Memory B cell (primary cell): Measurements from ENCODE around the gene OSBPL6.
"Not testable (repeated sequence)": the region's sequence is repeated elsewhere in the genome, so short reads cannot be mapped to it uniquely, and the experiment has no call there.

ENCODE experiments used
- ATAC-seq: fragments of 150-1000 bp; cut with Tn5 transposase; 2 replicates; pipeline ENCODE4 v1.10.0; 2021; ENCODE audit warnings: low read depth, mild to moderate bottlenecking, moderate library complexity
- DNase-seq, 2 donors: peaks; one replicate each; pipeline ENCODE4 v3.0.0; 2022; ENCODE audit warnings: low spot score in 2 of 2
- H3K27ac Mint-ChIP-seq: one replicate; pipeline ENCODE4 v1.8.0; 2022; ENCODE audit warnings: mild to moderate bottlenecking, moderate library complexity, mixed read lengths
- H3K27me3 Mint-ChIP-seq: one replicate; pipeline ENCODE4 v1.8.0; 2022; ENCODE audit warnings: mixed read lengths
- H3K36me3 Mint-ChIP-seq: one replicate; pipeline ENCODE4 v1.8.0; 2022; ENCODE audit warnings: mild to moderate bottlenecking, mixed read lengths
- H3K4me1 Mint-ChIP-seq: one replicate; pipeline ENCODE4 v1.8.0; 2022; ENCODE audit warnings: mixed read lengths
- H3K4me3 Mint-ChIP-seq: one replicate; pipeline ENCODE4 v1.8.0; 2022; ENCODE audit warnings: mild to moderate bottlenecking, moderate library complexity, mixed read lengths
- H3K9me3 Mint-ChIP-seq: one replicate; pipeline ENCODE4 v1.8.0; 2022; ENCODE audit warnings: mixed read lengths

Gene OSBPL6

GRCh38 chr2:178327516-178327915, 133.2 kb downstream of the OSBPL6 start:
- ATAC-seq (no peak), DNase-seq (no peak)
- Mint-ChIP-seq H3K27me3 (peaks cover 2% of the 10 kb centered on the region), H3K9me3 (no peaks in the 10 kb centered on the region), H3K36me3 (no peaks in the 10 kb centered on the region), H3K27ac (no peak overlapping the region), H3K4me1 (no peaks in the 10 kb centered on the region), H3K4me3 (no peak overlapping the region)

DNA sequence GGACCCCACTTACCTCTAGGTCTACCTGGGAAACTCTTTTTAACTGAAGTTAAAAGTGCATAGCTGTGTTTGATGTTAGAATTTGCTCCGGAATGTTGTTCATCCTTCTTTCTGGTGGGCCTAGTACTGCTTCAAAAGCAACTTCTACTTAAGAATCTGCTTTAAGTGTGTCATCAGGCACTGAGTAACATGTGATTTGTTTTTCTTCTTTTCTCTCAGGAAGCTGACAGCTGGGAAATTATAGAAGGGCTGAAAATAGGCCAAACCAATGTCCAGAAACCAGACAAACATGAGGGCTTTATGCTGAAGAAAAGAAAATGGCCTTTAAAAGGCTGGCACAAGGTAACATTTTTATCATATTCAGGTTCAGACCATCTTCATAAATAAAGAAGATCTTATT, 133.7 kb downstream of the OSBPL6 start:
- Mint-ChIP-seq H3K9me3 (no peaks in the 10 kb centered on the region), H3K4me3 (no peak overlapping the region), H3K27ac (no peak overlapping the region), H3K36me3 (no peaks in the 10 kb centered on the region), H3K27me3 (peaks cover 2% of the 10 kb centered on the region), H3K4me1 (no peaks in the 10 kb centered on the region)
- no peak for DNase-seq
- ATAC-seq = no peak

DNA sequence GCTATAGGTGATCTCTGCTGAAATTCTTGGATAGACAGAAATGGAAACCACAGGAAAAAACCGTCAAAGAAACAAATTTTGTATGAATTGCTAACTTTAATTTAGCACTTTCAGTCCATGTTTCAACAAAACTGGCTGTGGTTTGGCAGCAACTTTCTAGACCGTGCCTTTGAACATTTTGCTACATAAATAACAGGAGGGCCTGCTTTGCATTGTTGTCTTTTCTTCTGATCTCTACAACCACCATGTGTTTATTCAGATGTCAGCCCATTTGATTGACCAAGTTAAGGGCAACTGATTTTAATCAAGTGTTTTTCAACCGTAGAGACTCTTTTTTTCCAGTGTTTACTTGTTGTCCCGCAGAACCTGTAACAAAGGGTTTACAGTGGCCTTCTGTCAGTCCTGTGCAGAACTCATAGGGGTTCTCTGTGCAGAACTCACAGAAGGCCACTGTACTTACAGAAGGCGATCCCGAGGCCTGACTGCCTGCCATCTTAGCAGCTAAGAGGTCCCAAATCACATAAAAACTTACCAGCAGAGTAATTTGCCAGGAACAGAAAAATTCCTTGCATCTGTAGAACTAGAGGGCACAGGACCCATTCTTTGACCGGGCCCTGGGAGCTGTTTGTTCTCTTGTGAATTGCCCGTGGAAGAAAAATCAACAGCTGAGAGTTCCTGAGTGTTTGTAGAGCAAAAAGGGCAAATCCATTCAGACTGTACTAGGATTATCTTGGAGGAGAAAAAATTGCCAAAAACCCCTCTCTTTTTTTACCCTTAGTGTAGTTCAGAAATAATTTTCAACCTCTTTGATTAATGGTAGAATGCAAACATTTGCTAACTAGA, 136.1 kb downstream of the OSBPL6 start:
- Mint-ChIP-seq H3K36me3 (no peaks in the 10 kb centered on the region), H3K27me3 (peaks cover 2% of the 10 kb centered on the region), H3K4me3 (no peak overlapping the region), H3K9me3 (no peaks in the 10 kb centered on the region), H3K27ac (no peak overlapping the region), H3K4me1 (no peaks in the 10 kb centered on the region)
- no peak for ATAC-seq
- no peak for DNase-seq

DNA sequence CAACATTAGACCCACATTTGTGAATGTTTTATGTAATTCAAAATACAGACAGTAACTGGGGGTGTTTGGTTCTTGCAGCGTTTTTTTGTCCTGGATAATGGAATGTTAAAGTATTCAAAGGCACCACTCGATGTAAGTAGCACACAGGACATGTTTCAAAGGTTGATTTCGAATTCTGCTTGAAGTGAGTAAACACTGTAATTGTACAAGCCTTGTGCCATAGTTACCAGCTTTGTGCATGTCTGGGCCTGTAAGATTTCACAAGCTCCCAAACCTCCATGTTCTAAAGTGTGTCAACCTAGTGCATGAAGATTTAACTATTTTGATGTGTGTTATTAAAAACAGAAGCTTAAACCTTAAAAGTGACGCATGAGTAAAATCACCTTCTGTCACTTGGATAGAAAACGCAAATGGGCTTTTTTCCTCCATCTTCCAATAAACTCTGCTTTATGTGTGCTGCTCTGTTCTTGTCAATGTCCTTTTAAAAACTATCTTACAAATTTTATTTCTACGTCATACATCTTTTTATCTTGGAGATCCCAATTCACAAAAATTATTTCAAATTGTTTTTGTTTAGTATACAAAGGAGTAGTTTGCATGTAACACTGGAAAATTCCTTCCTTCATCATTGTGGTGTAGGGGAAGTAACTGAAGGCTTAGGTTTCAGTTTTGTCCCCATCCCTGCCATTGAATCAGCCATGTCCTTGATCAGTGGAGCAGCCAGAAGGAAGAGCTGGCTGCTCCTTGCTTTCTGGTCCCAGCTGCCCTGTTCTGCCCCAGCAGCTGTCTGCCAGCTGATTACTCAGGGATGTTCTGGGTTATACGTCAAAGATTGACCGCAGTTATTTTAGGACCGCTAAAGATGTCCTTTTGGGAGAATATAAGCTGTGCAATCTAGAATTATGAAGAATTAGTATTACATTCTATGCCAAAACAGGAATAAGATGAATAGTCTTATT, 137.4 kb downstream of the OSBPL6 start:
- Mint-ChIP-seq H3K4me3 (no peak overlapping the region), H3K4me1 (no peaks in the 10 kb centered on the region), H3K27ac (no peak overlapping the region), H3K27me3 (peaks cover 4% of the 10 kb centered on the region), H3K36me3 (no peaks in the 10 kb centered on the region), H3K9me3 (no peaks in the 10 kb centered on the region)
- ATAC-seq (no peak), DNase-seq (no peak)

GRCh38 chr2:178333851-178334250, 139.5 kb downstream of the OSBPL6 start:
- ATAC-seq = no peak
- Mint-ChIP-seq H3K27ac (no peak overlapping the region), H3K27me3 (peaks cover 6% of the 10 kb centered on the region), H3K4me1 (no peaks in the 10 kb centered on the region), H3K36me3 (no peaks in the 10 kb centered on the region), H3K9me3 (no peaks in the 10 kb centered on the region), H3K4me3 (no peak overlapping the region)
- no peak for DNase-seq

- Mint-ChIP-seq H3K4me1 (no peaks in the 10 kb centered on the region), H3K4me3 (no peak overlapping the region), H3K9me3 (no peaks in the 10 kb centered on the region), H3K36me3 (no peaks in the 10 kb centered on the region), H3K27me3 (peaks cover 8% of the 10 kb centered on the region), H3K27ac (no peak overlapping the region)
- no peak for ATAC-seq
- DNase-seq = no peak
Measured at GRCh38 chr2:178335230-178335629, 140.9 kb downstream of the OSBPL6 start.

DNA sequence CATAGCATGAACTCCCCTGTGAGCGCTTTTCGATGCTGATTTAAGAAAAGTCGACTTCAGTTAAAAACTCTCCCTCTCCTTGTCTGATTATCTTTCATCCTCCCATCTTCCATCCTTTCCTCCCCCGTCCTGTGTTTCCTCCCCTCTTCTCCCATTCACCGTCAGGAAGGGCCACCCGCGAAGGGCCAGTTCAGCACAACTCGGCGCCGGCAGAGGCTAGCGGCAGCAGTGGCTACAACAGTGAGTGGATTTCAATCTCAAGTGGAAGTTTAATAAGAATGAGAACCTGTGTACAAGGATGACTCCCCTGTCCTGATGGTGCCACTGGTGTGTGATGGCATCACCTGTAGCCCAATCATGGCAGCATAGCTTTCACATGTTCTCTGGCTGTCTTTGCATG, 149.8 kb downstream of the OSBPL6 start:
- H3K9me3 Mint-ChIP-seq = no peaks in the 10 kb centered on the region
- DNase-seq (no peak), ATAC-seq (no peak)
- H3K4me3 Mint-ChIP-seq = no peak overlapping the region
- peaks cover 14% of the 10 kb centered on the region for H3K27me3 Mint-ChIP-seq
- no peaks in the 10 kb centered on the region for H3K36me3 Mint-ChIP-seq
- no peaks in the 10 kb centered on the region for H3K4me1 Mint-ChIP-seq
- no peak overlapping the region for H3K27ac Mint-ChIP-seq

DNA sequence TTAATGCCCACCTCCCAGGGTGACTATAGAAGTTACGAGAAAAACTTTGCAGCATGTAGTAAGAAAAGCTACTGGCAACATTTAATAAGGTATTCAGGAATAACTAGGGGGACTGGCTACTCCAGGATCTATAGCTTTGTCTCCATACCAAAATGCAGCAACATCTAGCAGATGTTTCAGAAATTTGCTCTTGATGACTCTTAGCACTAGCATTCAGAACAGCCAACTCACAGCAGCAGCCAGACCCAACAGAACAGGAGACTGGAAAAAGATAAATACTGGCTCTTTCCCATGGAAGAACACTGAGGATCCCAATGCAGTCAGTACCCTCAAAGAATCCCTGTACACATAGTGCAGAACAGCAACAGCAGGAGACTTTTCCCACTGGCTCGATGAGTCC, 151.6 kb downstream of the OSBPL6 start:
- Mint-ChIP-seq H3K9me3 (no peaks in the 10 kb centered on the region), H3K27me3 (peaks cover 13% of the 10 kb centered on the region), H3K36me3 (no peaks in the 10 kb centered on the region), H3K4me3 (no peak overlapping the region), H3K4me1 (no peaks in the 10 kb centered on the region), H3K27ac (no peak overlapping the region)
- no peak for DNase-seq
- ATAC-seq = no peak

DNA sequence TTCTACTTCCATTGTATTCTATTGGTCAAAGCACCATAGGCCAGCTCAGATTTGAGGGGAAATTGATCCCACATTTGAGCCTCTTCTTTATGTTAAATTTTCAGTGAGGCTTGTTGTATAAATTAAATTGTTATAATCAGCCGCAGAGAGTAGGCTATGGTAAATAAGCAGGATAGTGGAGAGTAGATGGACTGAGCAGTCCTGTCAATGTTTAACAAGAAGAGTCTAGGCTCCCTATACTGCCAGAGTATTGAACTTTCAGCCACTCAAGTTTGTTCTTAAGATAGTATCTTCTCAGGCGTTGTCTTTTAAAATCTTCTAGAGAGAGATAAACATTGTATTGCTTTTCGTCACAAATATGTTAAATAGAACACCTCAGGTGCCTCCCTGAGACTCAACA, 155.7 kb downstream of the OSBPL6 start:
- peaks cover 4% of the 10 kb centered on the region for H3K9me3 Mint-ChIP-seq
- H3K27me3 Mint-ChIP-seq = peaks cover 16% of the 10 kb centered on the region
- H3K36me3 Mint-ChIP-seq = no peaks in the 10 kb centered on the region
- H3K4me3 Mint-ChIP-seq = no peak overlapping the region
- DNase-seq (no peak), ATAC-seq (no peak)
- H3K4me1 Mint-ChIP-seq = no peaks in the 10 kb centered on the region
- H3K27ac Mint-ChIP-seq = no peak overlapping the region

DNA sequence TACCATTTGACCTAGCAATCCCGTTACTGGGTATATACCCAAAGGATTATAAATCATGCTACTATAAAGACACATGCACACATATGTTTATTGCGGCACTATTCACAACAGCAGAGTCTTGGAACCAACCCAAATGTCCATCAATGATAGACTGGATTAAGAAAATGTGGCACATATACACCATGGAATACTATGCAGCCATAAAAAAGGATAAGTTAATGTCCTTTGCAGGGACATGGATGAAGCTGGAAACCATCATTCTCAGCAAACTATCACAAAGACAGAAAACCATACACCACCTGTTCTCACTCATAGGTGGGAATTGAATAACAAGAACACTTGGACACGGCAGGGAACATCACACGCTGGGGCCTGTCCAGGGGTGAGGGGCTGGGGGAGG, 163.4 kb downstream of the OSBPL6 start:
- not testable (repeated sequence) for DNase-seq, H3K9me3 Mint-ChIP-seq, H3K27ac Mint-ChIP-seq, H3K4me3 Mint-ChIP-seq, ATAC-seq, H3K27me3 Mint-ChIP-seq, H3K4me1 Mint-ChIP-seq, H3K36me3 Mint-ChIP-seq

DNA sequence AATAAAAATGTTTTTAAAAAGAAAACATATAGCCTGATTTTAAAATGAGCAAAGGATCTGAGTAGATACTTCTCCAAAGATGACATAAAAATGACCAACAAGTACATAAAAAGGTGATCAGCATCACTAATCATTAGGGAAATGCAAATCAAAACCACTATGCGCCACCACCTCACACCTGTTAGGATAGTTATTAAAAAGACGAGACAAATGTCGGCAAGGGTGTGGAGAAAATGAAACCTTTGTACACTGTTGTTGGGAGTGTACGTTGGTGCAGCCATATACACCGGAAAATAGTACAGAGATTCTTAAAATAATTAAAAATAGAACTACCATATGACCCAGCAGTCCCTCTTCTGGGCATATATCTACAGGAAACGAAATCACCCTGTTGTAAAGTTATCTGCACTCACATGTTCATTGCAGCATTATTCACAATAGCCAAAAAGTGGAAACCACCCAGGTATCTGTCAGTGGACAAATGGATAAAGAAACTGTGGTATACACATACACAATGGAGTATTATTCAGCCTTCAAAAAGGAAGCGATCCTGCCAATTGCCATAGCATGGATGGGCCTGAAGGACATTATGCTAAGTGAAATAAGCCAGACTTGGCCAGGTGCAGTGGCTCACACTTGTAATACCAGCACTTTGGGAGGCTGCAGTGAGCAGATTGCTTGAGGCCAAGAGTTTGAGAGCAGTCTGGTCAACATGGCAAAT, 165.0 kb downstream of the OSBPL6 start:
- Mint-ChIP-seq H3K27me3 (peaks cover 6% of the 10 kb centered on the region), H3K9me3 (peaks cover 8% of the 10 kb centered on the region), H3K4me3 (no peak overlapping the region), H3K27ac (no peak overlapping the region), H3K36me3 (peaks cover 3% of the 10 kb centered on the region), H3K4me1 (no peaks in the 10 kb centered on the region)
- DNase-seq = no peak
- peak; percentile 60 for ATAC-seq

- H3K4me3 Mint-ChIP-seq = no peak overlapping the region
- peaks cover 4% of the 10 kb centered on the region for H3K27me3 Mint-ChIP-seq
- ATAC-seq = no peak
- H3K9me3 Mint-ChIP-seq = no peaks in the 10 kb centered on the region
- no peak for DNase-seq
- no peaks in the 10 kb centered on the region for H3K36me3 Mint-ChIP-seq
- H3K4me1 Mint-ChIP-seq = no peaks in the 10 kb centered on the region
- no peak overlapping the region for H3K27ac Mint-ChIP-seq
Measured at GRCh38 chr2:178361588-178361987, 167.3 kb downstream of the OSBPL6 start.

- Mint-ChIP-seq H3K27me3 (peaks cover 4% of the 10 kb centered on the region), H3K27ac (no peak overlapping the region), H3K36me3 (no peaks in the 10 kb centered on the region), H3K4me1 (no peaks in the 10 kb centered on the region), H3K9me3 (no peaks in the 10 kb centered on the region), H3K4me3 (no peak overlapping the region)
- DNase-seq (no peak), ATAC-seq (no peak)
Measured at GRCh38 chr2:178363252-178363651, 168.9 kb downstream of the OSBPL6 start.

GRCh38 chr2:178365116-178365515, 170.8 kb downstream of the OSBPL6 start:
- Mint-ChIP-seq H3K27me3 (peaks cover 4% of the 10 kb centered on the region), H3K4me1 (no peaks in the 10 kb centered on the region), H3K36me3 (no peaks in the 10 kb centered on the region), H3K9me3 (no peaks in the 10 kb centered on the region), H3K27ac (no peak overlapping the region), H3K4me3 (no peak overlapping the region)
- no peak for DNase-seq
- ATAC-seq = no peak
